Caco-2 (cell line): ENCODE measurements around the gene DGKA. TPM values are rescaled to one million over a fixed set of nuclear protein-coding genes. Genes with fewer than 3 reads are reported as not detected.

Source experiments
- BruUV-seq: library from RNA; stranded (reverse); fragments of 400-500 nt; replicated peaks from 2 replicates; lab custom pipeline; 2021; lab: Mats Ljungman, UMichigan
- CTCF ChIA-PET: fragments of 300-600 bp; sonication (Branson Sonifier 250); formaldehyde crosslinking; loops from one replicate; lab custom pipeline; 2022; ENCODE audit warnings: antibody characterized with exemption; lab: Charles Lee
- POLR2A ChIA-PET: fragments of 300-600 bp; sonication (Branson Sonifier 250); formaldehyde crosslinking; loops from one replicate; lab custom pipeline; 2022; ENCODE audit warnings: antibody characterized with exemption; lab: Charles Lee
- DNase-seq, 2 experiments: peaks; one replicate each; pipeline versions ENCODE4 v3.0.0 to v3.0.0-alpha.2; 2020 to 2022
- H3K27me3 ChIP-seq: replicated peaks from 2 replicates; pipeline ENCODE4 v1.6.0; 2011; ENCODE audit warnings: low read length; ENCODE audit not compliant: control insufficient read depth, insufficient read depth
- H3K36me3 ChIP-seq: 2 replicates; pipeline ENCODE4 v1.5.1; 2011; ENCODE audit warnings: low read length; ENCODE audit not compliant: control insufficient read depth, insufficient read depth
- H3K4me1 ChIP-seq: fragments of 250-450 bp; sonication (Bioruptor Pico); 2 replicates; pipeline ENCODE4 v1.5.1; 2020; ENCODE audit warnings: mild to moderate bottlenecking
- H3K4me3 ChIP-seq: 2 replicates; pipeline ENCODE4 v1.5.1; 2011; ENCODE audit warnings: low read depth, mild to moderate bottlenecking, control low read depth, low read length
- H3K9me3 ChIP-seq: fragments of 250-450 bp; sonication (Bioruptor Pico); 2 replicates; pipeline ENCODE4 v1.5.1; 2020; ENCODE audit warnings: mild to moderate bottlenecking, moderate library complexity
- H3K27ac Mint-ChIP-seq: one replicate; pipeline ENCODE4 v1.8.0; 2022; ENCODE audit warnings: mixed read lengths; ENCODE audit not compliant: unreplicated experiment
- H3K27me3 Mint-ChIP-seq: one replicate; pipeline ENCODE4 v1.8.0; 2022; ENCODE audit warnings: mixed read lengths; ENCODE audit not compliant: insufficient read depth, unreplicated experiment
- H3K36me3 Mint-ChIP-seq: one replicate; pipeline ENCODE4 v1.8.0; 2022; ENCODE audit warnings: mild to moderate bottlenecking, mixed read lengths; ENCODE audit not compliant: insufficient read depth, unreplicated experiment
- H3K4me1 Mint-ChIP-seq: one replicate; pipeline ENCODE4 v1.8.0; 2022; ENCODE audit warnings: low read depth, mixed read lengths; ENCODE audit not compliant: unreplicated experiment
- H3K4me3 Mint-ChIP-seq: one replicate; pipeline ENCODE4 v1.8.0; 2022; ENCODE audit warnings: mild to moderate bottlenecking, moderate library complexity, mixed read lengths; ENCODE audit not compliant: unreplicated experiment
- H3K9me3 Mint-ChIP-seq: one replicate; pipeline ENCODE4 v1.8.0; 2022; ENCODE audit warnings: mixed read lengths; ENCODE audit not compliant: unreplicated experiment
- CTCF ChIP-seq, 2 experiments: fragments of 200-600 bp in 1 of 2; IDR thresholded peaks; 1 replicate in 1 of 2; 2 replicates in 1 of 2; pipeline versions ENCODE4 v1.5.1 to v1.8.0; 2011 to 2022; ENCODE audit warnings: antibody characterized with exemption in 1 of 2, control low read depth in 1 of 2, inconsistent platforms in 1 of 2, low read depth in 1 of 2, low read length in 1 of 2, mild to moderate bottlenecking in 1 of 2, moderate library complexity in 1 of 2; ENCODE audit not compliant: insufficient read depth in 1 of 2, severe bottlenecking in 1 of 2, unreplicated experiment in 1 of 2
- intact Hi-C: fragments of 100-400 bp; cut with micrococcal nuclease; formaldehyde crosslinking; loops from one replicate; pipeline ENCODE4 v1.10.0; 2022; ENCODE audit not compliant: unreplicated experiment
- total RNA-seq: library from RNA; stranded (reverse); gene quantifications from 2 replicates; pipeline ENCODE4 v1.2.3, GENCODE V29; 2022

DGKA gene
- total RNA-seq, 1 experiment from 2014 or later, result 22.2 TPM

GRCh38 chr12:55934773-55935172 lies 3.8 kb downstream of the DGKA start:
- H3K4me1 ChIP-seq, result peaks cover 28% of the 10 kb centered on the region
- Mint-ChIP-seq H3K9me3 (no peaks in the 10 kb centered on the region), H3K36me3 (peaks cover 10% of the 10 kb centered on the region), H3K27ac (no peak overlapping the region), H3K4me3 (no peak overlapping the region), H3K27me3 (no peaks in the 10 kb centered on the region), H3K4me1 (peaks cover 17% of the 10 kb centered on the region)
- POLR2A ChIA-PET, result no interaction called here
- intact Hi-C loops, result loop anchor here (5.0 kb wide), 1 partner anchor 93 kb away; no protein-coding TSS in a partner anchor
- TF ChIP-seq CTCF (IDR thresholded peaks at IDR 0.05; ENCODE audit: insufficient read depth in 1 of 2, low read depth in 1 of 2, low read length in 1 of 2, severe bottlenecking in 1 of 2, unreplicated experiment in 1 of 2), result no peak
- BruUV-seq, result no TSS peak
- H3K36me3 ChIP-seq, result no peaks in the 10 kb centered on the region
- H3K9me3 ChIP-seq, result no peaks in the 10 kb centered on the region
- no peak overlapping the region for H3K4me3 ChIP-seq
- CTCF ChIA-PET, result no interaction called here
- DNase-seq, result no peak
- H3K27me3 ChIP-seq, result no peaks in the 10 kb centered on the region

GRCh38 chr12:55935738-55936151 lies 4.8 kb downstream of the DGKA start:
- Mint-ChIP-seq H3K36me3 (peaks cover 10% of the 10 kb centered on the region), H3K9me3 (no peaks in the 10 kb centered on the region), H3K27me3 (no peaks in the 10 kb centered on the region), H3K27ac (no peak overlapping the region), H3K4me1 (peaks cover 7% of the 10 kb centered on the region), H3K4me3 (no peak overlapping the region)
- POLR2A ChIA-PET, result no interaction called here
- H3K4me1 ChIP-seq, result peaks cover 29% of the 10 kb centered on the region
- BruUV-seq, result no TSS peak
- no peak for TF ChIP-seq CTCF (IDR thresholded peaks at IDR 0.05; ENCODE audit: insufficient read depth in 1 of 2, low read depth in 1 of 2, low read length in 1 of 2, severe bottlenecking in 1 of 2, unreplicated experiment in 1 of 2)
- no peaks in the 10 kb centered on the region for H3K36me3 ChIP-seq
- no peaks in the 10 kb centered on the region for H3K27me3 ChIP-seq
- H3K4me3 ChIP-seq, result no peak overlapping the region
- intact Hi-C loops, result no loop called here
- no peak for DNase-seq
- no peaks in the 10 kb centered on the region for H3K9me3 ChIP-seq
- CTCF ChIA-PET, result no interaction called here

- DNase-seq, result no peak
- ChIA-PET POLR2A (no interaction called here), CTCF (no interaction called here)
- no peak overlapping the region for H3K4me3 ChIP-seq
- H3K4me3 Mint-ChIP-seq, result no peak overlapping the region
- no peaks in the 10 kb centered on the region for H3K9me3 ChIP-seq
- H3K27ac Mint-ChIP-seq, result no peak overlapping the region
- peaks cover 13% of the 10 kb centered on the region for H3K4me1 Mint-ChIP-seq
- no TSS peak for BruUV-seq
- no peaks in the 10 kb centered on the region for H3K36me3 ChIP-seq
- no peak for TF ChIP-seq CTCF (IDR thresholded peaks at IDR 0.05; ENCODE audit: insufficient read depth in 1 of 2, low read depth in 1 of 2, low read length in 1 of 2, severe bottlenecking in 1 of 2, unreplicated experiment in 1 of 2)
- H3K4me1 ChIP-seq, result peaks cover 30% of the 10 kb centered on the region
- H3K27me3 ChIP-seq, result no peaks in the 10 kb centered on the region
- H3K9me3 Mint-ChIP-seq, result no peaks in the 10 kb centered on the region
- H3K36me3 Mint-ChIP-seq, result no peaks in the 10 kb centered on the region
- intact Hi-C loops, result no loop called here
- no peaks in the 10 kb centered on the region for H3K27me3 Mint-ChIP-seq
Observed at GRCh38 chr12:55937981-55938380, 7.0 kb downstream of the DGKA start.
